ENCODE measurements around the gene MIPEP.

Gene MIPEP

DNA sequence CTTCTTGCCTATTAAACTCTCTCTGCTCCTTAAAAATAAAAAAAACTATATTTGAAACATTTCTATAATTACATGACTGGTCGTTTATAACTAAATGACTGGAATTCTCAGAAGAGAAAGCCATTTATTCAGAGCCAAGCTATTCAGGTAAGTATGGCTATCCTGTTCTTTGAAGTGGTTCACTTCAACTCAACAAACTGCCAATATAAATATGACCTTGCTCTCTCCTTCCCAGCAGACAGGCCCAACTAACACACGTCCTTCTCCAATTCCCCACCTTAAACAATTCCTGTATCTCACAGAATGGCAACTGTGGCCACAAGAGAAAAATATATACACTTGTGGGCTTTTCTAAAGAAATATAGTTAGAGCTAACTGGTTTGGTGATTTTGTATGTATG, 153.9 kb downstream of the MIPEP start:
- TF ChIP-seq, protein P1, sequence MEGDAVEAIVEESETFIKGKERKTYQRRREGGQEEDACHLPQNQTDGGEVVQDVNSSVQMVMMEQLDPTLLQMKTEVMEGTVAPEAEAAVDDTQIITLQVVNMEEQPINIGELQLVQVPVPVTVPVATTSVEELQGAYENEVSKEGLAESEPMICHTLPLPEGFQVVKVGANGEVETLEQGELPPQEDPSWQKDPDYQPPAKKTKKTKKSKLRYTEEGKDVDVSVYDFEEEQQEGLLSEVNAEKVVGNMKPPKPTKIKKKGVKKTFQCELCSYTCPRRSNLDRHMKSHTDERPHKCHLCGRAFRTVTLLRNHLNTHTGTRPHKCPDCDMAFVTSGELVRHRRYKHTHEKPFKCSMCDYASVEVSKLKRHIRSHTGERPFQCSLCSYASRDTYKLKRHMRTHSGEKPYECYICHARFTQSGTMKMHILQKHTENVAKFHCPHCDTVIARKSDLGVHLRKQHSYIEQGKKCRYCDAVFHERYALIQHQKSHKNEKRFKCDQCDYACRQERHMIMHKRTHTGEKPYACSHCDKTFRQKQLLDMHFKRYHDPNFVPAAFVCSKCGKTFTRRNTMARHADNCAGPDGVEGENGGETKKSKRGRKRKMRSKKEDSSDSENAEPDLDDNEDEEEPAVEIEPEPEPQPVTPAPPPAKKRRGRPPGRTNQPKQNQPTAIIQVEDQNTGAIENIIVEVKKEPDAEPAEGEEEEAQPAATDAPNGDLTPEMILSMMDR (IDR thresholded peaks at IDR 0.05; ENCODE audit: low read depth, low read length) = no peak
- no peak for DNase-seq (ENCODE audit: low read depth in 2 of 2)
- no peak overlapping the region for H3K4me3 ChIP-seq (replicated peaks in 1 of 2; ENCODE audit: low read depth in 2 of 2, low read length in 2 of 2)

DNA sequence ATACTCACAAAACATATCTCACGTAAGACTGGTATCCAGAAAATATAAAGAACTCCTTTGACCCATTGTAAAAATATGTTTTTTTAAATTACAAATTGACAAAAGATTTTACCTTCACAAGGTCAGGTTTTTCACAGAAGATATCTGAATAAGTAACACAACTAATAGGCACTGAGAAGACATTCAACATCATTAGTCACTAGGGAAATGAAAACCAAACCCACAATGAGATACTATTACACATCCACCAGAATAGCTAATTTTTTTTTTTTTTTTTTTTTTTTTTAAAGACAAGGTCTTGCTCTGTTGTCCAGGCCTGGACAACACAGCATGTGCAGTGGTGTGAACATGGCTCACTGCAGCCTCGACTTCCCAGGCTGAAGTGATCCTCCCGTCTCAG, 157.5 kb downstream of the MIPEP start:
- peak in 1 of 2 donors; percentile 28 for DNase-seq (ENCODE audit: low read depth in 2 of 2)
- H3K4me3 ChIP-seq (replicated peaks in 1 of 2; ENCODE audit: low read depth in 2 of 2, low read length in 2 of 2) = no peak overlapping the region
- TF ChIP-seq, protein P1 (IDR thresholded peaks at IDR 0.05; ENCODE audit: low read depth, low read length) = no peak

- no peak for DNase-seq (ENCODE audit: low read depth in 2 of 2)
- TF ChIP-seq, protein P1 (IDR thresholded peaks at IDR 0.05; ENCODE audit: low read depth, low read length) = no peak
Observed at GRCh38 chr13:23730251-23730650, 158.9 kb downstream of the MIPEP start.

DNA sequence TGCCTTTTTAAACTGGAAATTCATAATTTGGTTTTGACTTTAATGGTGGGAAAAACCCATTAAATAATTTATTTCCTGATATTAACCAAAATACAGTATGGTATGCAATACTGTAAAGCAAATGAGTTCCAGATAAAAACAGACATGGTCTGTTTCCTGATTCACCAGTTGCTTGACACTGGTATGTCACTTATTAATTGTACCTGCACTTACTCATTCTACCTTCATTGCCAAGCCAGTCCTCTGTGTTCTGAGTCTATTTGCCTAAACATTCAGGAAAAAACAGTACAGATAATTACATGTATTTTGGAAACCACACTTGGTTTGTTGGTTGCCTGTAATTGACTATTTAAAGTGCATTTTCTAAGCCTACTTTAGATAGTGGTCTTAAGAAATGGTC, 159.7 kb downstream of the MIPEP start:
- no peak overlapping the region for H3K4me3 ChIP-seq (replicated peaks in 1 of 2; ENCODE audit: low read depth in 2 of 2, low read length in 2 of 2)
- no peak for DNase-seq (ENCODE audit: low read depth in 2 of 2)
- TF ChIP-seq, protein P1 (IDR thresholded peaks at IDR 0.05; ENCODE audit: low read depth, low read length) = no peak

More at GRCh38 chr13:23730251-23730650, 158.9 kb downstream of the MIPEP start:
- H3K4me3 ChIP-seq (replicated peaks in 1 of 2; ENCODE audit: low read depth in 2 of 2, low read length in 2 of 2) = no peak overlapping the region

- H3K4me3 ChIP-seq (replicated peaks in 1 of 2; ENCODE audit: low read depth in 2 of 2, low read length in 2 of 2) = no peak overlapping the region
- TF ChIP-seq, protein P1 (IDR thresholded peaks at IDR 0.05; ENCODE audit: low read depth, low read length) = no peak
- DNase-seq (ENCODE audit: low read depth in 2 of 2) = no peak
Observed at GRCh38 chr13:23728807-23729206, 160.4 kb downstream of the MIPEP start.

DNA sequence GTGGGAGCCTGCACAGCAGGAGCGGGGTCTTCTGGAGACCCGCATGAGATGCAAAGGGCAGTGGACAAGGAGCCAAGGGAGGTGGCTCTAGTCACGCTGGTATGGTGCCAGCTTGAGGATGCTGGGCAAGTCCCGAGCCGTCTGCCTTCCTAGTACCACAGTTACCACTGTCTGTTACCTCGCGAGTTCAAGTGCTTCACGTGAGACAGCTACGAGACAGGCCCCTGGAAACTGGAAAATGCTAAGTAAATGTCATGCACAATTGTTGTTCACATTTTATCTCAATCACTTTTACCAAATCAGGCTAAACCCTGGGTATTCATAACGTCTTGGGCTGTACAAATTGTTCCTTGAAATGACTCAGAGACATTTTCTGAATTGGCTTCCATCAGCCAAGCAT, 163.3 kb downstream of the MIPEP start:
- DNase-seq (ENCODE audit: low read depth in 2 of 2) = peak; percentile 31 to 66
- no peak overlapping the region for H3K4me3 ChIP-seq (replicated peaks in 1 of 2; ENCODE audit: low read depth in 2 of 2, low read length in 2 of 2)
- TF ChIP-seq, protein P1 (IDR thresholded peaks at IDR 0.05; ENCODE audit: low read depth, low read length) = no peak

Measured in cardiac fibroblast (primary cell).